HG02981 (cell line): ENCODE measurements around the gene CORIN.
"Not testable (repeated sequence)": the region's sequence is repeated elsewhere in the genome, so short reads cannot be mapped to it uniquely, and the experiment has no call there.

ENCODE experiments used
- ATAC-seq: cut with Tn5 transposase; IDR thresholded peaks from one replicate; pipeline ENCODE4 v1.9.1; 2021; ENCODE audit warnings: mild to moderate bottlenecking, moderate library complexity; ENCODE audit not compliant: unreplicated experiment

The CORIN gene

DNA sequence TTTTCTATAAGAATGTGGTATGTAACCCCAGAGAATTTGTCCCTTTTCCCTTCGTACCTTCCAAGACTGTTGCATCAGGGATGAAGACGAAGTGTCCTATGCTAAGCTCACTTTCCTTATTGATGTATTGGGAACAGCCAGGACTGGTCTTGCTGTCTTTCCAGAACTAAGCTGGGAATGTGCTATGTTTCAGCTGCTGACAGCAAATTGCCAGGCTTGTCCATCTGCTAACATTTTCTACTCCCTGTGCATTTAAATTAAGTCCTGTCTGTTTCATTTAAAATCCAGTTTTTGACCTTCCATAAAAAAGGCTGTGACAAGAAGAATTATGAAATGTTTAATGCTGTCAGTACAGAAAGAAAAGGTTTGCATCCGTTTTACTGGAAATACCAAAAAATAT is 264.9 kb downstream of the CORIN start:
- ATAC-seq: no peak

DNA sequence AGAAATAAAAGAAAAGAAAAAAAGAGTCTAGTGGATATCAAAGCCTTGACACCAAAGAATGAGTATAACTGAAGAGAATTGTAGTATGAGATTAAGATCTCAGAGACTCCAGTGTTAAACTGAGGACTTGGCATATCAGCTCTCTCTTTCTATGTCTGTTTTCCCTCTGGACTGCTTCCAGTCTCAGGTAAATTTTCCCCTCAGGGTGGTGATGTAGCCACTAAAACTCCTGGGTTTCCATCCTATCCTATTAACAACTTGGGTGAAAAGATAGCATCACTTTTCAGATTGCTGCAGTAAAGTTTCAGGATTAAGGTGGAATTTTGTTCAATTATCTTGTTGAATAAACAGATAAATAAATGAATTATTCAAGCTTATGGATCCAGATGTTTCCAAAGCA is 267.1 kb downstream of the CORIN start:
- no peak for ATAC-seq

GRCh38 chr4:47567511-47567910 is 270.4 kb downstream of the CORIN start:
- ATAC-seq: no peak

DNA sequence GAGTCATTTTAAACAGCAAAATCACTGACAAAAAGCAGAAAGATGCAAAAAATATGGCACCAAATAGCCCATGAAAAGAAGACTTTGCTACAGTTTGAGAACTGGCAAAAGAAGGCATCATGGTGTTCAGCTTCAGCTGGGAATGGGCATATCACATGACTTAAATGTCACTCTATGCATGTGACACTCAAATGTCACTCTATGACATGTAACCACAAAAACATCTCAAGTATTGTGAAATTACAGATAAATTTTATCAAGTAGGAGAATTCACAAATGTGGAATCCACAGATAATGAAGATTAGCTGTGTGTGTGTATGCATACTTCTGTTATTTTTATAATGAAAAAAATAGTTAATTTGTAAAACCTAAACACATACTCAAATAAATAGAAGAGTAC is 270.9 kb downstream of the CORIN start:
- ATAC-seq: no peak

DNA sequence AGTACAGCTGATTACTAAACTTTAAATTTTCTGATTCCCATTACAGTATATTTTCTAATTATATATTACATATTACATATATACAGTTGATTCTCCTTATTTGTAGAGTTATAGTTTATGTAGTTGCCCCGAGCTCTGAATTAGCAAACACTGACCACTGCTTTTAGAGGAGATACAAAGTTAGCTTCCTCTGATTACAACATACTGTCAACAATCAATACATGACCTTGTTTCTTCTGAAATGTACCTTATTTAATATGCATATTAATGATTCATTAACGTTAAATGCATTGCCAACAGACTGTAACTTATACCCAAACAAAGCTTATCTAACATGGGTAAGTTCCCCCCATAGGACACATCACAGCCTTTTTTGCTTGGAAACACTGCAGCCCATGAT is 271.3 kb downstream of the CORIN start:
- ATAC-seq: no peak

- ATAC-seq: no peak
Observed at GRCh38 chr4:47562297-47562696, 275.6 kb downstream of the CORIN start.

GRCh38 chr4:47561331-47561730 is 276.5 kb downstream of the CORIN start:
- ATAC-seq: no peak

DNA sequence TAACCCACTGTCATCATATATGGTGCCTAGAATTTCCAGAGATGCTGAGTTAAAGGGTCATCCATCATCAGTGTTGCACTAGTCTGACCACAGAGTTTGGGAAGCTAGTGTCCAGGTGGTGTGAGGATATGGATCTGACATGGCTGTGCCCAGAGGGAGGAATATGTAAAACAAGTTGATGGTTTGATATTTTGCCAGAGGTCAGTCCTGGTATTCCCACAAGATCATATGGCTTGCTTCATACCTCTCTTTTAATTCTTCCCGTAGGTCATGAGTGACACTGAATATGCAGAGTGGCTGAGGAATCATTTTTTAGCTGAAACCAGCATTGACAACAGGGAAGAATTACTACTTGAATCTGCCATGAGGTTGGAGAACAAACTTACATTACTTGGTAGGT is 277.2 kb downstream of the CORIN start:
- ATAC-seq: no peak

DNA sequence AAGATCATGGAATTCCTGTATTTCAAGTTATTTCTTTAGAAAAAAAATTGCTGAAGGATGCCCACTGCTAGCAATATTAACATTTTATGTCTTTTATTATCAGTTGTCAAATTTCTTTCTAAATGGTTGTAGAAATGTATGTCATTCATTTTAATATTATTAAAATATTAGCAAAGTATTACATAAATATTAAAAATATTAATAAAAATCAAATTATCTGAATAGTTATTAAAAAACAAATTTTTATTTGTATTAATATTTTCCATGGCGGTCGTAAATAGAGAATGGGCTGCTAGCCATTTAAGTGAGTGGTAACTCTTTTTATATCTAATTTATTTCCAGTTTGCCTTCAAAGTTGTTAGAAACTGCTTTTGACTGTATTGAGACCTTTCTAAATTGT is 280.6 kb downstream of the CORIN start:
- ATAC-seq: no peak

DNA sequence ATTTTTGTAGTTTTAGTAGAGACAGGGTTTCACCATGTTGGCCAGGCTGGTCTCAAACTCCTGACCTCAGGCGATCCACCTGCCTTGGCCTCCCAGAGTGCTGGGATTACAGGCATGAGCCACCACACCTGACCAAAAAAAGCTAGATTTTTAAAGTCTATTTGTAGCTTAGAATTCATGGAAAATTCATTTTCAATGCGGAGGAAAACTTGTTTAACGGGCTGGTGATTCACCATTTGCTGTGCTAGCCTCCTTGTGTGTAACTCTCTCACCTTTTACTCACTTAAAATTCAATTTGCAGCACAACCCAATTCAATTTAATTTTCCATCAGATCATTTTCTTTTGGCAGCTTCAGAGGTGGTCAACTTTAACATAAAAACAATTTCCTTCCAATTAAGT is 281.9 kb downstream of the CORIN start:
- not testable (repeated sequence) for ATAC-seq

GRCh38 chr4:47553329-47554125 is 284.3 kb downstream of the CORIN start:
- ATAC-seq: no peak

- no peak for ATAC-seq
Observed at GRCh38 chr4:47551682-47552081, 286.2 kb downstream of the CORIN start.

GRCh38 chr4:47550899-47551548 is 286.8 kb downstream of the CORIN start:
- ATAC-seq: no peak

- not testable (repeated sequence) for ATAC-seq
Observed at GRCh38 chr4:47550357-47550756, 287.5 kb downstream of the CORIN start.
